Fibroblast of gingiva (primary cell): Measurements from ENCODE around the gene IRF2BP1.

Source experiments
- DNase-seq: peaks from one replicate; pipeline ENCODE4 v3.0.0-alpha.2; 2011; ENCODE audit warnings: low read depth

Gene IRF2BP1

GRCh38 chr19:45863335-45863839, 22.6 kb downstream of the IRF2BP1 start:
- no peak for DNase-seq

- DNase-seq = peak; percentile 98
Observed at GRCh38 chr19:45862564-45863334, 23.2 kb downstream of the IRF2BP1 start, which contains the start of gene SYMPK. Gene SYMPK, minus strand, starts transcription at chr19:45863147. Its CDS starts 8,652 bp downstream, at chr19:45854495.

- DNase-seq = no peak
Observed at GRCh38 chr19:45862271-45862563, 23.7 kb downstream of the IRF2BP1 start.

DNA sequence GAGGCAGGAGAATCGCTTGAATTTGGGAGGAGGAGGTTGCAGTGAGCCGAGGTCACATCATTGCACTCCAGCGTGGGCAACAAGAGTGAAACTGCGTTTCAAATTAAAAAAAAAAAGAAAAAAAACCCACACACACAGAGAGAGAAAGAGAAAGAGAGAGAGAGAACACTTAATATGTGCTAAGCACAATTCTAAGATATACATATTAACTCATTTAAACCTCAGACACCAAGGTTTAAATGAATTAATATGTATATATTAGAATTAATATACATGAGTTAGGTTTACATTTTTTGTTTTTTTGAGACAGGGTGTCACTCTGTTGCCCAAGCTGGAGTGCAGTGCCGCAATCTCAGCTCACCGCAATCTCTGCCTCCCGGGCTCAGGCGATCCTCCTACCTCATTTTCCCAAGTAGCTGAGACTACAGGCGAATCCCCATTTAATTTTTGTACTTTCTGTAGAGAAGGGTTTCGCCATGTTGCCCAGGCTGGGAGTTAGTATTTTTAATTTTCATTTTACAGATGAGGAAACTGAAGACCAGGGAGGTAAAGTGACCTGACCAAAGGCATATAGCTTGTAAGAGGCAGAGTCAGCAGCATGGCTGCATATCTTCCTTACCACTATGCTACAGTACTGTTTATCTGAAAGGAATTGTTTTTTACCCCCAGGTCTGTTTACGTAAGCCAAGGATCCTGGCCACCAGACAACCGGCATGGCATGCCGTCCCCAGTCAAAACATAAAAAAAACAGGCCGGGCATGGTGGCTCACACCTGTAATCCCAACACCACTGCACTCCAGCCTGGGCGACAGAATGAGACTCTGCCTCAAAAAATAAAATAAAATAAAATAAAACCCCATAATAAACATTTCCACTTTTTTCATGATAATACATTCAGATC, 25.3 kb downstream of the IRF2BP1 start:
- no peak for DNase-seq

DNA sequence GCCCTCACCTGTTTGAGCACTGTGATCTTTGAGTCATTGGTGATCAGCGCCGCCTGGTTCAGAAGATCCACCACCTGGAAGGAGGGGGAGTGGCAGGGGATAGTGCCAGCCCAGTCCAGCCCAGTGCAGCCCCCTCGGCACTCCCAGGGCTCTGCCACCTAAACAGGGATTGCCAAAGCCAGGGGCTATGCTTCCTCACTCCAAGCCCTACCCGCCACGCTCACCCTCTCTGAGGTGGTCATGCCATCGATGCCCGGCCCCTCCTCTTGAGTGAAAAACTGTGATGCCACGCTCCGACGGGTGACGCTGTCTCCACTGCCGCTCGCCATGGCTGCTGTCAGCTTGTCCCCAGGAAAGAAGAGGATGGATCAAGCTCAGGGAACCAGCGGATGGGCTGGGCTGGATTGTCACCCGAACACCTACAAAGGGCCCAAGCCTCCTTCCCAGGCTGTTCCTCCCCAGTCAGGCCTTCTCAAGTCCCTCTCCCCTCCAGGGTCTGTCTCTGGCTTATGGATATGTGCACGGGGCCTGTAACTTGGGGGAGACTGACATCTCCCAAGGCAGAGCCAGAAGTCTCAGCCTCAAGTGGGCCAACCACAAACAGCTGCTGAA, 31.7 kb downstream of the IRF2BP1 start:
- no peak for DNase-seq

GRCh38 chr19:45852983-45853382, 33.0 kb downstream of the IRF2BP1 start:
- DNase-seq = no peak

- DNase-seq = no peak
Observed at GRCh38 chr19:45852145-45852750, 33.7 kb downstream of the IRF2BP1 start.

GRCh38 chr19:45848922-45849321, 37.0 kb downstream of the IRF2BP1 start:
- DNase-seq = no peak

- DNase-seq = no peak
Observed at GRCh38 chr19:45847663-45848062, 38.3 kb downstream of the IRF2BP1 start.

DNA sequence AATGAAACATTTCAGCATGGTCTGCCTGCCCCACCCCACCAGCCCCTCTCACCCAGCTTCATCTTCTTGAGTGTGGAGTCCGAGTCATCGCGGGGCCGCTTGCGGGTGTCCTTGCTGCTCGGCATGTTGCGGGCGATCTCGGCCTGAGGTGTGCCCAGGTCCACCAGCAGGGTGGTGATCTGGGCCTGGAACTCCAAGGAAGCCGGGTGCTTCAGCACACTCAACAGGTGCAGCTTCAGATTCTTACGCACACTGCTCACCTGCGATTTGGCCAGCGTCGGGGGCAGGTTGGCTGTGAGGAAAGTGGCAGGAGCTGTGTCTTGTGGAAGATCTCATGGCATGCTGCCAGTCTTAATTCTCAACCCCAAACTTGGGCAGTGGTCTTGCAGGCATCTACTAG, 43.7 kb downstream of the IRF2BP1 start:
- DNase-seq = no peak

DNA sequence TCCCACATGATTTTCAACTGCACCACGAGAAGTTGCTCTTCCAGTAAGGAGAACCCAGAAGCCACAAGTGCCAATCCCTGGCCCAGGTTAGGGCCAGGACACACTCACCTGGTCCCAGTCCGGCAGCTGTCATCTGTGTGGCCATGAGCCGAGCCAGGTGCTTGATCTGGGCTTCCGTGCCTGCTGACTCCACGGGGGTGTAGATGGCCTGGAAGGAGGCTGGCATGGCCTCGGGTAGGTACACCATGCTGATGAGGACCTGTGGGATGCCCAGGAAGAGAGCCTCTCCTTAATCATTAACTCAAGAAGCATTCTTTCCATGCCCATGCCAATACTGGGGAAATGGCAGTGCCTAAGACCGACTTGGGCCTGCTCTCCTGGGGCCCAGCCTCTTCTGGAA, 51.0 kb downstream of the IRF2BP1 start:
- no peak for DNase-seq
